K562 (cell line): ENCODE measurements around the gene GBA2. TPM values are rescaled to one million over a fixed set of nuclear protein-coding genes. Genes with fewer than 3 reads are reported as not detected.

Source experiments
- ATAC-seq: fragments of 200-7000 bp; cut with Tn5 transposase; 3 replicates; pipeline ENCODE4 v1.9.1; 2020; ENCODE audit warnings: moderate library complexity
- BruUV-seq: library from RNA; stranded (reverse); fragments of 400-500 nt; replicated peaks from 2 replicates; lab custom pipeline; 2021; lab: Mats Ljungman, UMichigan
- CTCF ChIA-PET: fragments of 300-600 bp; formaldehyde crosslinking; extraction: SDS; loops from one replicate; lab custom pipeline; 2021; ENCODE audit warnings: low intra/inter-chr PET ratio; lab: Yijun Ruan, JAX
- POLR2A ChIA-PET: fragments of 300-600, 350-650 bp; sonication (Branson Sonifier 250); formaldehyde crosslinking; extraction: SDS; loops from one replicate; lab custom pipeline; 2021; ENCODE audit warnings: antibody characterized with exemption, inconsistent platforms; lab: Yijun Ruan, JAX
- DNase-seq, 4 experiments: peaks; one replicate each; pipeline versions ENCODE4 v3.0.0 to v3.0.0-alpha.2; 2011 to 2018; ENCODE audit warnings: low spot score in 3 of 4, mixed read lengths in 3 of 4; ENCODE audit errors: extremely low read depth in 1 of 4
- FAIRE-seq: peaks from 2 replicates; lab custom pipeline; 2011; peaks lifted over from hg19 to GRCh38; lab: Jason Lieb, UNC
- H2AFZ ChIP-seq: 2 replicates; pipeline ENCODE4 v1.6.0; 2011; ENCODE audit warnings: low read depth, low read length, control low read depth, inconsistent platforms
- H3K27ac ChIP-seq: fragments of 200-600 bp; 3 replicates; pipeline ENCODE4 v1.8.0; 2011; ENCODE audit warnings: low read depth, mild to moderate bottlenecking, control low read depth, inconsistent platforms, low read length, moderate library complexity, mixed read lengths; ENCODE audit errors: extremely low read depth
- H3K27me3 ChIP-seq, 2 experiments: fragments of 300-600 bp in 1 of 2; 2 replicates in 1 of 2; 3 replicates in 1 of 2; pipeline versions ENCODE4 v1.6.0 to v1.8.0; 2011; ENCODE audit warnings: inconsistent platforms in 2 of 2, low read length in 2 of 2, mild to moderate bottlenecking in 1 of 2, mixed read lengths in 1 of 2, moderate library complexity in 1 of 2; ENCODE audit not compliant: control insufficient read depth in 2 of 2, insufficient read depth in 2 of 2
- H3K36me3 ChIP-seq: fragments of 300-600 bp; 3 replicates; pipeline ENCODE4 v1.8.0; 2011; ENCODE audit warnings: mild to moderate bottlenecking, low read length, inconsistent platforms; ENCODE audit not compliant: control insufficient read depth, insufficient read depth
- H3K4me1 ChIP-seq, 2 experiments: fragments of 200-600 bp in 1 of 2; replicated peaks in 1 of 2; 2 replicates in 1 of 2; 3 replicates in 1 of 2; pipeline versions ENCODE4 v1.5.1 to v1.8.0; 2011; ENCODE audit warnings: inconsistent platforms in 2 of 2, low read length in 2 of 2, mild to moderate bottlenecking in 1 of 2, mixed read lengths in 1 of 2, moderate library complexity in 1 of 2; ENCODE audit not compliant: control insufficient read depth in 2 of 2, insufficient read depth in 2 of 2
- H3K4me2 ChIP-seq: 2 replicates; pipeline ENCODE4 v1.6.1; 2011; ENCODE audit warnings: low read length, control low read depth, inconsistent platforms, mixed read lengths; ENCODE audit not compliant: insufficient read depth
- H3K4me3 ChIP-seq: fragments of 200-600 bp; sonication (generic), shearing (Covaris generic); 2 replicates; pipeline ENCODE4 v1.5.1; 2016; ENCODE audit warnings: control low read depth, inconsistent platforms
- H3K79me2 ChIP-seq: fragments of 200-600 bp; 3 replicates; pipeline ENCODE4 v1.8.0; 2011; ENCODE audit warnings: low read length, inconsistent platforms; ENCODE audit not compliant: control insufficient read depth, insufficient read depth
- H3K9ac ChIP-seq, 2 experiments: 2 replicates each; pipeline versions ENCODE4 v1.6.0 to v1.6.1; 2011; ENCODE audit warnings: low read depth in 2 of 2, low read length in 2 of 2, control low read depth in 1 of 2, inconsistent platforms in 1 of 2, mild to moderate bottlenecking in 1 of 2, mixed read lengths in 1 of 2; ENCODE audit not compliant: insufficient read depth in 1 of 2
- H3K9me1 ChIP-seq: one replicate; pipeline ENCODE4 v1.6.0; 2011; ENCODE audit warnings: inconsistent platforms, mild to moderate bottlenecking, low read length, moderate library complexity; ENCODE audit not compliant: control insufficient read depth, insufficient read depth
- H3K9me3 ChIP-seq: replicated peaks from 2 replicates; pipeline ENCODE4 v1.5.1; 2011; ENCODE audit warnings: low read depth, low read length, inconsistent platforms; ENCODE audit not compliant: control insufficient read depth, insufficient read depth
- H4K20me1 ChIP-seq: replicated peaks from 2 replicates; pipeline ENCODE4 v1.6.1; 2011; ENCODE audit warnings: low read length, inconsistent platforms, mixed read lengths; ENCODE audit not compliant: control insufficient read depth, insufficient read depth
- CBX3 ChIP-seq, 2 experiments: IDR thresholded peaks; 1 replicate in 1 of 2; 2 replicates in 1 of 2; pipeline ENCODE4 v1.6.1; 2012; ENCODE audit warnings: inconsistent platforms in 2 of 2, low read length in 2 of 2, borderline replicate concordance in 1 of 2, control low read depth in 1 of 2
- CHD1 ChIP-seq: fragments of 200-600 bp; sonication (generic); IDR thresholded peaks from one replicate; pipeline ENCODE4 v1.6.1; 2012; ENCODE audit warnings: mild to moderate bottlenecking, moderate library complexity, low read length, inconsistent platforms
- EHMT2 ChIP-seq: fragments of 450-650 bp; IDR thresholded peaks from 2 replicates; pipeline ENCODE4 v1.6.1; 2018; ENCODE audit warnings: antibody characterized with exemption
- ELF2 ChIP-seq: fragments of 250-450 bp; sonication (Bioruptor Pico); IDR thresholded peaks from 2 replicates; pipeline ENCODE4 v1.5.0; 2021; ENCODE audit warnings: mild to moderate bottlenecking
- EZH2 ChIP-seq: IDR thresholded peaks from 2 replicates; pipeline ENCODE4 v1.6.1; 2012; ENCODE audit warnings: low read depth, mild to moderate bottlenecking, inconsistent platforms, low read length, borderline replicate concordance
- FOXA3 ChIP-seq, 2 experiments: fragments of 450-650 bp in 1 of 2; sonication (generic) in 1 of 2; formaldehyde crosslinking; IDR thresholded peaks in 1 of 2; conservative IDR thresholded peaks in 1 of 2; 2 replicates each; pipeline versions ENCODE4 v1.4.0 to v1.8.0; 2020 to 2022; ENCODE audit warnings: mild to moderate bottlenecking in 2 of 2, missing genetic modification reagents in 1 of 2
- HMG20B ChIP-seq: fragments of 250-450 bp; sonication (Bioruptor Pico); IDR thresholded peaks from 2 replicates; pipeline ENCODE4 v1.5.0; 2021; ENCODE audit warnings: mild to moderate bottlenecking
- MAFF ChIP-seq: IDR thresholded peaks from 2 replicates; pipeline ENCODE4 v1.6.1; 2012; ENCODE audit warnings: low read length, improper control_type of control experiment
- NFXL1 ChIP-seq: fragments of 450-650 bp; formaldehyde crosslinking; IDR thresholded peaks from 2 replicates; pipeline ENCODE4 v1.4.0; 2021; ENCODE audit warnings: mild to moderate bottlenecking
- TFAM ChIP-seq: fragments of 250-450 bp; sonication (Bioruptor Pico); conservative IDR thresholded peaks from 2 replicates; pipeline ENCODE4 v1.5.0; 2021; ENCODE audit warnings: mild to moderate bottlenecking, moderate library complexity
- ZNF644 ChIP-seq: fragments of 200-800 bp; sonication (Bioruptor generic); IDR thresholded peaks from 2 replicates; pipeline ENCODE4 v1.6.1; 2016; ENCODE audit warnings: low read depth, missing genetic modification characterization, missing compliant biosample characterization
- ZNF766 ChIP-seq: fragments of 200-800 bp; sonication (Bioruptor generic); conservative IDR thresholded peaks from 2 replicates; pipeline ENCODE4 v1.6.1; 2016; ENCODE audit warnings: missing genetic modification characterization, missing compliant biosample characterization
- WGBS: fragments of 100-300 bp; shearing (Covaris generic); methylation state at CpG from one replicate; pipeline ENCODE4 v1.1.6; 2016; ENCODE audit warnings: low coverage, mixed read lengths; ENCODE audit not compliant: insufficient coverage; ENCODE audit errors: missing lambda C conversion rate; 5-methylcytosine and 5-hydroxymethylcytosine counted together
- in situ Hi-C: fragments of 300-500 bp; cut with MboI; formaldehyde crosslinking; loops from 4 replicates; pipeline ENCODE4 v1.15.0; 2018; ENCODE audit warnings: inconsistent platforms, mixed read lengths
- intact Hi-C: fragments of 100-400 bp; cut with micrococcal nuclease; formaldehyde crosslinking; loops from 2 replicates; pipeline ENCODE4 v1.14.2; 2022
- polyA plus RNA-seq, 8 experiments: library from polyadenylated mRNA; depleted of rRNA in 4 of 8; stranded (reverse) in 5 of 8; unstranded in 3 of 8; fragments of >200 nt; fragmentation: Nextera tagmentation in 2 of 8; fragmentation: Illumina TruSeq in 1 of 8; extraction: Ambion mirVana in 2 of 8; extraction: Trizol in 1 of 8; gene quantifications; 2 replicates each; pipeline versions ENCODE4 v1.2.1 to v1.2.3, GENCODE V29; 2011 to 2014; ENCODE audit warnings: inconsistent platforms in 1 of 8, missing spikeins in 1 of 8
- total RNA-seq, 7 experiments: library from RNA; depleted of rRNA in 6 of 7; stranded (reverse); fragments of >200 nt in 6 of 7; fragmentation: Illumina TruSeq in 2 of 7; extraction: Trizol in 2 of 7; gene quantifications; 2 replicates each; pipeline versions ENCODE4 v1.2.1 to v1.2.3, GENCODE V29; 2011 to 2021; ENCODE audit warnings: low replicate concordance in 1 of 7
- TF ChIP-seq, protein P1 (sequence below): fragments of 450-650 bp; IDR thresholded peaks from 2 replicates; pipeline ENCODE4 v1.6.1; 2016; ENCODE audit warnings: missing biosample characterization, missing genetic modification characterization
- TF ChIP-seq, protein P2 (sequence below), 2 experiments: fragments of 450-650 bp in 1 of 2; sonication (generic) in 1 of 2; formaldehyde crosslinking in 1 of 2; IDR thresholded peaks; 2 replicates each; pipeline versions ENCODE4 v1.7.1 to v1.9.0; 2016 to 2022; ENCODE audit warnings: inconsistent platforms in 1 of 2, mild to moderate bottlenecking in 1 of 2, missing genetic modification reagents in 1 of 2

The GBA2 gene
- total and polyA plus RNA-seq, 9 of the 15 experiments (the other 6 are each of a cell fraction or from before 2014, with no cell fraction given) = 14.1 to 60.4 (median 32.1) TPM

DNA sequence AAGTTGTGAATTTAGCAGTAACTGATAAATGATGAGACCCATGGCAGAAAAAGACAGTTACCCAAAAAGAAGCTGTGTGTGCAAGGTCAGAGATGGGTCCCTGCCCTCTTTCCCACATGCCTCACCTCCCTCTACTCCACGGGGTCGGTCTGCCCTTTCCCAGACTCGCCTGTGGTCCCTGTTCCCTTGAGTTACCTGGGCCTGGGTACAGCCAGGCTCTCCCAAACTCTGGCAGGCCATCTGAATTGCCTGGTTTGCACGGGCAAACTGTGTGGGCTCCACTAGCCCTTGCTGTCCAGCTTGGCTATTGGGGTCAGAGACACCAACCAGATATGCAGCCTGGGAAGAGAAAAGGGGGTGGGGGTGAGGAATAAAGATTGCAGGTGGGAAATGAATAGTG lies 40.9 kb downstream of the GBA2 start:
- no peak for FAIRE-seq
- no peak overlapping the region for H3K4me3 ChIP-seq
- no TSS peak for BruUV-seq
- H3K9ac ChIP-seq = no peak overlapping the region
- ChIA-PET POLR2A (interaction anchor here (0.7 to 1.8 kb wide), 3 partner anchors 11 to 44 kb away, joined by 3 to 8 read pairs (median 4); no protein-coding TSS in a partner anchor), CTCF (no interaction called here)
- no peaks in the 10 kb centered on the region for H4K20me1 ChIP-seq
- no peak overlapping the region for H3K27ac ChIP-seq
- 98% methylated on average over 4 of the region's 4 CpGs for WGBS
- no peak for ATAC-seq
- H3K4me2 ChIP-seq = no peak overlapping the region
- H3K4me1 ChIP-seq = no peaks in the 10 kb centered on the region
- intact Hi-C loops (no loop called here), in situ Hi-C loops (no loop called here)
- H3K9me1 ChIP-seq = peaks cover 3% of the 10 kb centered on the region
- H3K9me3 ChIP-seq = no peaks in the 10 kb centered on the region
- no peak for DNase-seq
- no peaks in the 10 kb centered on the region for H3K27me3 ChIP-seq
- no peak overlapping the region for H2AFZ ChIP-seq
- H3K79me2 ChIP-seq = no peaks in the 10 kb centered on the region
- H3K36me3 ChIP-seq = peaks cover 91% of the 10 kb centered on the region
- no peak for TF ChIP-seq TFAM
- TF ChIP-seq, protein P1, sequence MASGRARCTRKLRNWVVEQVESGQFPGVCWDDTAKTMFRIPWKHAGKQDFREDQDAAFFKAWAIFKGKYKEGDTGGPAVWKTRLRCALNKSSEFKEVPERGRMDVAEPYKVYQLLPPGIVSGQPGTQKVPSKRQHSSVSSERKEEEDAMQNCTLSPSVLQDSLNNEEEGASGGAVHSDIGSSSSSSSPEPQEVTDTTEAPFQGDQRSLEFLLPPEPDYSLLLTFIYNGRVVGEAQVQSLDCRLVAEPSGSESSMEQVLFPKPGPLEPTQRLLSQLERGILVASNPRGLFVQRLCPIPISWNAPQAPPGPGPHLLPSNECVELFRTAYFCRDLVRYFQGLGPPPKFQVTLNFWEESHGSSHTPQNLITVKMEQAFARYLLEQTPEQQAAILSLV (tag) = no peak
- no peak for TF ChIP-seq EHMT2
- no peak for TF ChIP-seq ELF2
- TF ChIP-seq CBX3 (IDR thresholded peaks at IDR 0.05; ENCODE audit: borderline replicate concordance in 1 of 2, low read length in 2 of 2) = no peak
- TF ChIP-seq ZNF766 (CRISPR knock-in tag) = no peak
- no peak for TF ChIP-seq HMG20B (CRISPR knock-in tag)
- no peak for TF ChIP-seq NFXL1 (CRISPR knock-in tag)
- no peak for TF ChIP-seq FOXA3 (CRISPR knock-in tag; conservative IDR thresholded peaks at IDR 0.05 in 1 of 2, IDR thresholded peaks at IDR 0.05 in 1 of 2)
- no peak for TF ChIP-seq EZH2
- TF ChIP-seq CHD1 = no peak
- no peak for TF ChIP-seq ZNF644 (tag)
- TF ChIP-seq, protein P2, sequence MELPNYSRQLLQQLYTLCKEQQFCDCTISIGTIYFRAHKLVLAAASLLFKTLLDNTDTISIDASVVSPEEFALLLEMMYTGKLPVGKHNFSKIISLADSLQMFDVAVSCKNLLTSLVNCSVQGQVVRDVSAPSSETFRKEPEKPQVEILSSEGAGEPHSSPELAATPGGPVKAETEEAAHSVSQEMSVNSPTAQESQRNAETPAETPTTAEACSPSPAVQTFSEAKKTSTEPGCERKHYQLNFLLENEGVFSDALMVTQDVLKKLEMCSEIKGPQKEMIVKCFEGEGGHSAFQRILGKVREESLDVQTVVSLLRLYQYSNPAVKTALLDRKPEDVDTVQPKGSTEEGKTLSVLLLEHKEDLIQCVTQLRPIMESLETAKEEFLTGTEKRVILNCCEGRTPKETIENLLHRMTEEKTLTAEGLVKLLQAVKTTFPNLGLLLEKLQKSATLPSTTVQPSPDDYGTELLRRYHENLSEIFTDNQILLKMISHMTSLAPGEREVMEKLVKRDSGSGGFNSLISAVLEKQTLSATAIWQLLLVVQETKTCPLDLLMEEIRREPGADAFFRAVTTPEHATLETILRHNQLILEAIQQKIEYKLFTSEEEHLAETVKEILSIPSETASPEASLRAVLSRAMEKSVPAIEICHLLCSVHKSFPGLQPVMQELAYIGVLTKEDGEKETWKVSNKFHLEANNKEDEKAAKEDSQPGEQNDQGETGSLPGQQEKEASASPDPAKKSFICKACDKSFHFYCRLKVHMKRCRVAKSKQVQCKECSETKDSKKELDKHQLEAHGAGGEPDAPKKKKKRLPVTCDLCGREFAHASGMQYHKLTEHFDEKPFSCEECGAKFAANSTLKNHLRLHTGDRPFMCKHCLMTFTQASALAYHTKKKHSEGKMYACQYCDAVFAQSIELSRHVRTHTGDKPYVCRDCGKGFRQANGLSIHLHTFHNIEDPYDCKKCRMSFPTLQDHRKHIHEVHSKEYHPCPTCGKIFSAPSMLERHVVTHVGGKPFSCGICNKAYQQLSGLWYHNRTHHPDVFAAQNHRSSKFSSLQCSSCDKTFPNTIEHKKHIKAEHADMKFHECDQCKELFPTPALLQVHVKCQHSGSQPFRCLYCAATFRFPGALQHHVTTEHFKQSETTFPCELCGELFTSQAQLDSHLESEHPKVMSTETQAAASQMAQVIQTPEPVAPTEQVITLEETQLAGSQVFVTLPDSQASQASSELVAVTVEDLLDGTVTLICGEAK (IDR thresholded peaks at IDR 0.05) = no peak
- TF ChIP-seq, protein P2 (CRISPR knock-in tag; IDR thresholded peaks at IDR 0.05) = no peak
- no peak for TF ChIP-seq MAFF
